ENCODE data around the gene ABHD15.

The ABHD15 gene

GRCh38 chr17:29573871-29574731 is 7.3 kb upstream of the ABHD15 start:
- no peak for TF ChIP-seq CTCF (IDR thresholded peaks at IDR 0.05; ENCODE audit: borderline replicate concordance, insufficient read depth, low read depth, low read length)
- H3K4me3 ChIP-seq (ENCODE audit: low read depth, low read length), result no peak overlapping the region

- H3K4me3 ChIP-seq (ENCODE audit: low read depth, low read length), result no peak overlapping the region
- no peak for TF ChIP-seq CTCF (IDR thresholded peaks at IDR 0.05; ENCODE audit: borderline replicate concordance, insufficient read depth, low read depth, low read length)
These were observed 6.7 kb upstream of the ABHD15 start for GRCh38 chr17:29573558-29573869.

- no peak overlapping the region for H3K4me3 ChIP-seq (ENCODE audit: low read depth, low read length)
- peak; percentile 70 for TF ChIP-seq CTCF (IDR thresholded peaks at IDR 0.05; ENCODE audit: borderline replicate concordance, insufficient read depth, low read depth, low read length)
These were observed 6.1 kb upstream of the ABHD15 start for GRCh38 chr17:29572691-29573557.

- no peak overlapping the region for H3K4me3 ChIP-seq (ENCODE audit: low read depth, low read length)
- TF ChIP-seq CTCF (IDR thresholded peaks at IDR 0.05; ENCODE audit: borderline replicate concordance, insufficient read depth, low read depth, low read length), result no peak
These were observed 5.2 kb upstream of the ABHD15 start for GRCh38 chr17:29571883-29572681.

GRCh38 chr17:29571486-29571882 is 4.6 kb upstream of the ABHD15 start:
- no peak overlapping the region for H3K4me3 ChIP-seq (ENCODE audit: low read depth, low read length)
- no peak for TF ChIP-seq CTCF (IDR thresholded peaks at IDR 0.05; ENCODE audit: borderline replicate concordance, insufficient read depth, low read depth, low read length)

GRCh38 chr17:29570521-29570920 is 3.7 kb upstream of the ABHD15 start:
- no peak overlapping the region for H3K4me3 ChIP-seq (ENCODE audit: low read depth, low read length)
- no peak for TF ChIP-seq CTCF (IDR thresholded peaks at IDR 0.05; ENCODE audit: borderline replicate concordance, insufficient read depth, low read depth, low read length)

All from GM12875 (cell line).